B cell (primary cell): ENCODE results near the gene EP400.

Experiments
- EZH2 ChIP-seq: IDR thresholded peaks from 2 replicates; pipeline ENCODE4 v1.6.1; 2012; ENCODE audit warnings: borderline replicate concordance, low read depth, mild to moderate bottlenecking, moderate library complexity, low read length; ENCODE audit not compliant: insufficient read depth, poor library complexity, severe bottlenecking
- TF ChIP-seq, protein P1 (sequence below): fragments of 200-600 bp; IDR thresholded peaks from one replicate; pipeline ENCODE4 v1.8.0; 2022; ENCODE audit warnings: antibody characterized with exemption, mild to moderate bottlenecking

DNA sequence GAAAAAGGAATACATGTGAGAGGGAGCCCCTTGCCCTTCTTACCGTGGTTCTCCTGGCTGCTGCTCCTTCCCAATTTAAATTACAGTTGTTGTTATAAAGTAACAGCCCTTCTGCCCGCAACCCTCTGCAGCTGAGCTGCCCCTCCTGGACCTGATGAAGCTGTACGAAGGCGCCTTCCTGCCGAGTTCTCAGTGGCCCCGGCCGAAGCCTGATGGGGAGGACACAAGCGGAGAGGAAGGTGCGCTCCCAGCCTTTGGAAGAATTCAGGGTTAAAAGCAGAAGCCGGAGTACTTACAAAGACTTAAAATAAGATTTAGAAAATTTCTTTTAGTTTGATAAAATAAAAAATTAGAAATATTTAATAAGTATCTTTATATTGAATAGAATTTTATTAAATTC, 55.2 kb downstream of the EP400 start:
- TF ChIP-seq, protein P1, sequence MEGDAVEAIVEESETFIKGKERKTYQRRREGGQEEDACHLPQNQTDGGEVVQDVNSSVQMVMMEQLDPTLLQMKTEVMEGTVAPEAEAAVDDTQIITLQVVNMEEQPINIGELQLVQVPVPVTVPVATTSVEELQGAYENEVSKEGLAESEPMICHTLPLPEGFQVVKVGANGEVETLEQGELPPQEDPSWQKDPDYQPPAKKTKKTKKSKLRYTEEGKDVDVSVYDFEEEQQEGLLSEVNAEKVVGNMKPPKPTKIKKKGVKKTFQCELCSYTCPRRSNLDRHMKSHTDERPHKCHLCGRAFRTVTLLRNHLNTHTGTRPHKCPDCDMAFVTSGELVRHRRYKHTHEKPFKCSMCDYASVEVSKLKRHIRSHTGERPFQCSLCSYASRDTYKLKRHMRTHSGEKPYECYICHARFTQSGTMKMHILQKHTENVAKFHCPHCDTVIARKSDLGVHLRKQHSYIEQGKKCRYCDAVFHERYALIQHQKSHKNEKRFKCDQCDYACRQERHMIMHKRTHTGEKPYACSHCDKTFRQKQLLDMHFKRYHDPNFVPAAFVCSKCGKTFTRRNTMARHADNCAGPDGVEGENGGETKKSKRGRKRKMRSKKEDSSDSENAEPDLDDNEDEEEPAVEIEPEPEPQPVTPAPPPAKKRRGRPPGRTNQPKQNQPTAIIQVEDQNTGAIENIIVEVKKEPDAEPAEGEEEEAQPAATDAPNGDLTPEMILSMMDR = no peak
- no peak for TF ChIP-seq EZH2
